Fibroblast of skin of back (primary cell): ENCODE results near the gene GAK.
"Not testable (repeated sequence)": the region's sequence is repeated elsewhere in the genome, so short reads cannot be mapped to it uniquely, and the experiment has no call there.

Experiments used
- DNase-seq: peaks from one replicate; pipeline ENCODE4 v3.0.0-alpha.2; 2013

Gene GAK

GRCh38 chr4:808860-809570 lies 123.1 kb downstream of the GAK start:
- DNase-seq: no peak

GRCh38 chr4:807792-808191 lies 124.3 kb downstream of the GAK start:
- no peak for DNase-seq

GRCh38 chr4:806979-807378 lies 125.1 kb downstream of the GAK start:
- DNase-seq: not testable (repeated sequence)

- DNase-seq: no peak
Measured at GRCh38 chr4:804804-805203, 127.3 kb downstream of the GAK start.

GRCh38 chr4:803884-804283 lies 128.2 kb downstream of the GAK start:
- DNase-seq: no peak

- no peak for DNase-seq
Measured at GRCh38 chr4:801436-802124, 130.5 kb downstream of the GAK start.
